Right ventricle myocardium superior (tissue), 1 donor: ENCODE data around the gene CHD5. TPM values are rescaled to one million over a fixed set of nuclear protein-coding genes. Genes with fewer than 3 reads are reported as not detected.

Source experiments
- ATAC-seq: fragments of 200-7000 bp; cut with Tn5 transposase; one replicate; pipeline ENCODE4 v1.9.1; 2020; ENCODE audit warnings: mild to moderate bottlenecking; ENCODE audit not compliant: poor library complexity
- DNase-seq: peaks from one replicate; pipeline ENCODE4 v3.0.0-alpha.2; 2020
- intact Hi-C: fragments of 100-400 bp; cut with DNase I; formaldehyde crosslinking; loops from one replicate; pipeline ENCODE4 v1.11.2; 2022
- total RNA-seq: library from RNA; stranded (reverse); fragmentation: NEBNext Ultra II Directional; extraction: Animal tissue kit (Norgen Biotek cat#: 25700); gene quantifications from one replicate; pipeline ENCODE4 v1.2.1, GENCODE V29; 2021
- donor health status: DM: no; HTN: yes; CAD: no; lungs with severe emphysema.

The CHD5 gene
- total RNA-seq, 1 donor from 2014 or later: not detected

DNA sequence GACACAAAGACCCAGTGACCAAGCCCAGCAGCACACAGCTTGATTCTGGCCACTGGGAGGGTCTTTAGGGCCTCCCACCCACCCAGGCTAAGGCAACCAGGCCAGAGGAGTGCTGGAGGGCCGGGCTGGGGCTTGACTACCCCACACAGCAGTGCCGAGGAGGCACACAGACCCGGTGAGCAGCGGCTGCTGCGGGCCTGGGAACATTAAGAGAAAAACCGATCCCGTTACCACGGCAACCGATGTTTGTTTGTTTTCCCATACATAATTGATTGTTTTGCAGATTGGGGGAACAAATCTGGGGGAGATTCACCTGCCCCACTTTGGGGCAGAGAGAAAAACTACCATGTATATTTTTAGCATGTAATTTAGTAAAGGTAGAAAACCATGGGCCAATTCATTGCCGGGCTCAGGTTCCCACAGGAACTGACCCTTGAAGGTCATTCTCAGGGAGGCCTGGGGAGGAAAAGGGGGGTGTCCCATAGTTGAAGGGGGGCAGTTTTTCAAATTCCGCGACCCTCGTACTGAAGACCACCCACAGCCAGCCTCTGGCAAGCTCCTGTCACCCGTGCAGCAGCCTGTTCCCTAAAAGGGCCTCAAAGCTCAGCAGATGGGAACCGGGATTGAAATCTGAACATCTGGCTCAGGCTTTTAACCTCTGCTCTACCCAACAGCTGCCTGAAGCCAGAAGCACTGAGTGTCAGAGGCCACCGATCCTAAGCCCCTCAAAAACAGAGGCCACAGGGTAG, 35.3 kb downstream of the CHD5 start:
- DNase-seq (no peak), ATAC-seq (no peak)

DNA sequence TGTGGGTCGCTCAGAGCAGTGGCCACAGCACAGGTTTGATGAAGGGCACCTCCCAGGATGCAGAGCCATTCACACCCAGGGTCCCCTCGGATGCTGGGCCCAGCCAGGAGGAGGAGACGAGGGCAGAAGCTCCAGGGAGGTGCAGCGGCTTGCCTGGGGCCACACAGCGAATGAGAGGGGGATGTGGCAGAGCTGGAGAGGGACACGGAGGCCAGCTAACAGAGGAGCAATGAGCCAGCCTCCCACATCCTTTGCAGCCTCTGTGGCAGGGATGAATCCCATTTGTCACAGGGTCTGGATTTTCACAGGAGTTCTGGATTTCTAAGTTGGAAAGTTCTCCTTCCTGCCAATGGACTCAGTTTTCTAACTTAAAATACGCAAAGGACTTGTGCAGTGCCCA, 35.9 kb downstream of the CHD5 start:
- intact Hi-C loops: no loop called here
- ATAC-seq: no peak
- DNase-seq: no peak

More for the DNA sequence above, 35.3 kb downstream of the CHD5 start:
- intact Hi-C loops: no loop called here

DNA sequence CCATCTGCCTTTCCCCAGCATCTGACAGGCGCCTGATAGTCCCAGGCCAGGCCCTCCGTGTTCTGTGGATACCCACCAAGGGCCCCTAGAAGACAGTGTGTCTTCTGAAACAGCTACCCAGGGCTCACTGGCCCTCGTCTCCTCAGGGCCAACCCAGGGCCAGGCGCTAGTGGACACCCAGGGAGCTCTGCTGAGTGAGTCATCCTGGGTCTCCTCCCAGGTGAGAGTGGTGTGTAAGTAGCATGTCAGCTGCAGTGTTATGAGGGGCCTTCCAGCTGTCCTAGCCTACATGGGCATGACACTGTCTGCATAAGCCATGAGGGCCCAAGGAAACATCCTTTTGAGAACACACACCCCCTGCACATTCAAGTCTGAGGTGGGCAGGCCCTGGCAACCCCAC, 36.7 kb downstream of the CHD5 start:
- DNase-seq: no peak
- intact Hi-C loops: no loop called here
- no peak for ATAC-seq

DNA sequence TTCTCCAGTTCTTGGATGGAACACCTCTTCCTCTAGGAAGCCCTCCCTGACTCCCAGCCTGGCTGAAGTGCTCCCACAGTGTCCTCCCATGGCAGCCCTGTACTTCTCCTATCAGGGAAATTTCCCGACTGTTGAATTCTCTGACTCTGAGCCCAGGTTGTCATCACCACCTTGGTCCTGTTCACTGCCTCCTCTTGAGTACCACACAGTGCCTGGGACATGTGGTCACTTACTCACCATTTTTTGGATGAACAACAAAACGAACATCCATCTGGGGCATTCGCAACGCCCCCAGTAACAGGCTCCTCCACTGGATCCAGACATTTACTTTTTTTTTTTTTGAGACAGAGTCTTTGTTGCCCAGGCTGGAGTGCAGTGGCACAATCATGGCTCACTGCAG, 37.4 kb downstream of the CHD5 start:
- ATAC-seq (no peak), DNase-seq (no peak)
- intact Hi-C loops: no loop called here

DNA sequence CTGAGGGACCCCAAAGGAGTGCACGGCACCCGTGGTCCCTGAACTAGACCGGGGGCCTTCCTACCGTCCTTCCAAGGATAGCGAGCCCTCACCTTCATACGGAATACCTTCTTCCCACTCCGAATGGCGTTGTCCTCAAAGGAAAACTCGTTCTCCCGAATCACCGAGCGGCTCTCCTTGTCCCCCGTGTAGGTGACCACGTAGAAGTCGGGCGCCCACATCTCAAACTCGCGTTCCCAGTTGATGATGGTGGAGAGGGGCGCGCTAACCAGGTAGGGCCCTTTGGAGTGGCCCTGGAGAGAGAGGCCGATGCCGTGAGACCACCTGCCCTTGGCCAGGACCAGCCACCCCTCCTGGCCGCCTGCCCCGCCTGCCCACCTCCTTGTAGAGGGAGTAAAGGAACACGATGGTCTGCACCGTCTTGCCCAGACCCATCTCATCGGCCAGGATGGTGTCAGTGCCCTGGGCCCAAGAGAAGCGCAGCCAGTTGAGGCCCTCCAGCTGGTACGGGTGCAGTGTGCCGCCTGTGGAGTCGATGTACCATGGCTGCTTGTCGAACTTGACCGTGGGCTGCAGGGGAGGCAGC, 38.0 kb downstream of the CHD5 start:
- intact Hi-C loops: no loop called here
- DNase-seq: no peak
- ATAC-seq: no peak

DNA sequence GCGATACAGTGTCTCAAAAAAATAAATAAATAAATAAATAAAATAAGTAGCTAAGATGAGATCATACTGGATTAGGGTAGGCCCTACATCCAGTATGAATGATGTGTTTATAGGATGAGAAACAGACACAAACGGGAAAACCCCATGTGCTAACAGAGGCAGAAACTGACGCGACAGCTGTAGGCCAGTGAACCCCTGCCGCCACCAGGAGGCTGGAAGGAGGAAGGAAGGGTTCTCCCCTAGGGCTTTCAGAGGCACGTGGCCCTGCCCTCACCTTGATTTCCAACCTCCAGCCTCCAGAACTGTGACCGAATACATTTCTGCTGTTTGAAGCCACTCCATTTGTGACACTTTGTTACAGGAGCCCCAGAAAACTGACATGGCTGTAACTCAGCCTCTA, 38.5 kb downstream of the CHD5 start:
- DNase-seq: peak; percentile 25
- intact Hi-C loops: no loop called here
- no peak for ATAC-seq

DNA sequence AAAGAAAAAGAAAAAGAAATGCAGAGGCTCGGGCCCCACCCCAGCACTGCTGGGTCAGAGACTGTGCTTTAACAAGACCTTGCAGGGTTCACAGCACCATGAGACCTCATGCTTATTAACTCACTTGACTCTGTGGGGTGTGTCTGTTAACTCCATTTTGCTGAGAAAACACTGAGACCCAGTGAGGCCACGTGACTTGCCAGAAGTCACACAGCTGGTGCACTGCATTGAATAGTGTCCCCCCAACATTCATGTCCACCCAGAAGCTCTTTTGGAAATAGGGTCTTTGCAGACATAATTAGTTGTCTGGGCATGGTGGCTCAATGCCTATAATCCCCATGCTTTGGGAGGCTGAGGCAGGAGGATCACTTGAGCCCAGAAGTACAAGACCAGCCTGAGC, 39.7 kb downstream of the CHD5 start:
- DNase-seq: peak; percentile 14
- intact Hi-C loops: no loop called here
- ATAC-seq: no peak

DNA sequence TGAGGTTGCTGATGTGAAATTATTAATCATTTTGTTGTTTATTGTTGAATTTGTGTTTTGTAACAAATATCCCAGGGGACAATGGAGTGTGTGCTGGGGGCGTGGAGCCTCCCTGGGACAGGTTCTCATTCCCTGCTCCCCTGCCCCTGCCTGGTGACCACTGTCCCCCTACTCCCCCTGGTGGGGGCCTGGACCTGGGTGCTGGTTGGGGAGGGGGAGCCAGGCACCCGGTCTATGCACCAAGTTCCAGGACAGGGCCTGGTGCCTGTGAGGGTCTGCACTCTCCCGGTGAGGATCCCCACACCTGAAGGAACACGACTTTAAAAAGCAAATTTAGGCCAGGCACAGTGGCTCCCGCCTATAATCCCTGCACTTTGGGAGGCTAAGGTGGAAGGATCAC, 42.4 kb downstream of the CHD5 start:
- DNase-seq (peak; percentile 19), ATAC-seq (no peak)
- intact Hi-C loops: no loop called here

DNA sequence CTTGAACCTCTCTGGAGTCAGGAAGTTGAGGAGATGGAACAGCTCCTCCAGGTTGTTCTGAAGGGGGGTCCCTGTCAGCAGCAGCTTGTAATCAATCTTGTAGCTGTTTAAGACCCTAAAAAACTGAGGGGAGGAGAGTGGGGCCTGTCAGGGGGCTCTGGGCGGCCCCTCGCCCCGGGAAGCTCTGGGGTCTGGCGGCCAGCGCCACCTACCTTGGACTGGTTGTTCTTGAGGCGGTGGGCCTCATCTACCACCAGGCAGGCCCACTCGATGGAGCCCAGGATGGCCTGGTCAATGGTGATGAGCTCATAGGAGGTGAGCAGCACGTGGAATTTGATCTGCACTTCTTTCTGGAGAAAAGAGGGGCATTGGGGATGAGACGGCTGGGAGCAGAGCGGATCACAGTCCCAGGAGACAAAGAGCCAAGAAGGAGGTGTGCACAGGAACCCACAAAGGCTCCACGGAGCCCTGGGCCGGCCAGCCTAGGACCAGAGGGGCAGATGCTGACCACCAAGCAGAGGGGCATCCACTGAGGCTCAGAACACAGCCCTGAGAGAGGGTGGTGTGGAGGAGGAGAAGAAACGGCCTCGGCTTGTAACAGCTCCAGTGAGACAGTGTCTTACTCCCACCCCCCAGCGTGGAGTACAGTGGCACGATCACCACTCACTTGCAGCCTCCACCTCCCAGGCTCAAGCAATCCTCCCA, 43.5 kb downstream of the CHD5 start:
- peak; percentile 28 for DNase-seq

DNA sequence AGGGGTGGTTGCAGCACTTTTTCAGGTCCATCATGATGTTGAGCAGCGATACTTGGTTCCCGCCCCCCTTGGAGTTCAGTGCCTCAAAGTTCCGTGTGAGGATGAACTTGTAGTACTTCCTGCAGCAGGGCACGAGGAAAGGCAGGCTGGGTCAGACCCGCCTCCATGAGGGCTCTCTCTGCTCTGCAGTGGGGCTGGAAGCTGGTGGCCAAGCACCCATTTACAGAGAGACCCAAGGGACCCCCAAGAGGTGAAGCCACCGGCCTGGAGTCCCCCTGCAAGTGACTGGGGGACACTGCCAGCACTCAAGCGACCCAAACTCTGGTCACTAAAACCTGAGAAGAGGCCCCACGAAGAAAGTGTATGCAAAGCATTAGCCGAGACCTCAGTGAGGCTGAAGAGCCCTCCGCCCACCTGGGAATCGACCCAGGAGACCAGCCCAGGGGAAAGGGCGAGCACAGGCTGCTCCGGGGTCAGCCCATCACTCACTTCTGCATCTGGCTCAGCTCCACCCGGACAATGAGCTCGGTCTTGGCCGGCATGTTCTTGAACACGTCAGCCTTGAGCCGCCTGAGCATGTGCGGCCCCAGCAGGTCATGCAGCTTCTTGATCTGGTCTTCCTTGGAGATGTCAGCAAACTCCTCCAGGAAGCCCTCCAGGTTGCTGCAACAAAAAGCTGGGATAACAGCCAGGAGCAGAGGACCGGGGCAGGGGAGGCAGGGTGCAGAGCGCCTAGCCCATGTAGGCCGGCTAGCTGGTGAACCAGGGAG, 45.2 kb downstream of the CHD5 start:
- intact Hi-C loops: no loop called here
- DNase-seq (peak; percentile 19), ATAC-seq (no peak)

More for the DNA sequence above, 43.5 kb downstream of the CHD5 start:
- intact Hi-C loops: no loop called here
- ATAC-seq: no peak

DNA sequence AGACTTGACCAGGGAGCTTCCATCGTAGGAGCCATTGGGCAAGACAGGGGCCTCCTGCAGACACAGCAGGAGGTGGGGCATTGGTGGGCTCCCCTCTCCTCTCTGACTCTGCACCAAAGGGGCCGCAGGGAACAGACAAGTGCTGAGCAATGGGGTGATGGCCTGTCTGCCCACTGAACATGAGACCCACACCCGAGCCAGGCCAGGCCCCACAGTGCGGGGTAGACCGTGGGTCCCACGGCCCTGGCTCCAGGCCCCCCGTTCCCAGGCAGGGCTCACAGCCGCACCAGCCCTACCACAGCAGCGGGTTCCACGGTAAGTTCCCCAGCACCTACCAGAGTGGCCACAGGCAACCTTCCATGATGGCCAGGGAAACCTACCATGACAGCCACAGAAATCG, 45.9 kb downstream of the CHD5 start:
- intact Hi-C loops: no loop called here
- DNase-seq: peak; percentile 15
- ATAC-seq: no peak

DNA sequence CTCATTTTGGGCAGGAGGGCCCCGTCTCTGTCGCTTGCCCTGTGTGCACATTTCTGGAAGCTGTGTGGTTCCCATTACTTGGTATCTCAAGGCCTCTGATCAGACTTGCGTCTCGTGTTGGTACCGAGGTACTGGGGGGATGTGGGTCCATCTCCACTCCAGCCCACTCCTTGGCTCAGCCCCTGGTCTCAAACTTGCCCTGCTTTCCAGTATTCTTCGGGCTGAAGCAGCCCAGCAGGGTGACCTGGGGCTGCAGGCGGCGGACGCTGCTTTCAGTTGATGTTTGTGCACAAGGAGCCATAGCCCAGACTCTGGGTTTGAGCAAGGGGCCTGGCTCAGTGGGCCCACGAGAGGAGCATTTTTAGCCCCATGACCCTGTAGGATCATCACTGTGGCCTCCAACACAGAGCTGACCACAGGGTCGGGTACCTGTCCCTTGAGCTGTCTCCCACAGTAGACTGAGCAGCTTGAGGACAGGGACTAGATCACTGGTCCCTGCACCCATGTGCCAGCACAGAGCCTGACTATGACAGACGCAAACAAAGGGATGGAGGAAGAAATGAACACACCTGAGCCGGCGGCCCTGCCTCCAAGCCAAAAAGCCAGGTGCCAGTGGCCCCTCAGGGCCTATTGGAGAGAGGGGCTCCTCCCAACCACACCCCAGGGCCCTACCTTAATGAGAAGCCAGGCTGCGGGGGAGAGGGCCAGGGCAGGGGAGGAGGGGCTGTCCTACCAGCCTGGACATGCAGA, 46.8 kb downstream of the CHD5 start:
- no peak for ATAC-seq
- peak; percentile 10 for DNase-seq
- intact Hi-C loops: no loop called here

DNA sequence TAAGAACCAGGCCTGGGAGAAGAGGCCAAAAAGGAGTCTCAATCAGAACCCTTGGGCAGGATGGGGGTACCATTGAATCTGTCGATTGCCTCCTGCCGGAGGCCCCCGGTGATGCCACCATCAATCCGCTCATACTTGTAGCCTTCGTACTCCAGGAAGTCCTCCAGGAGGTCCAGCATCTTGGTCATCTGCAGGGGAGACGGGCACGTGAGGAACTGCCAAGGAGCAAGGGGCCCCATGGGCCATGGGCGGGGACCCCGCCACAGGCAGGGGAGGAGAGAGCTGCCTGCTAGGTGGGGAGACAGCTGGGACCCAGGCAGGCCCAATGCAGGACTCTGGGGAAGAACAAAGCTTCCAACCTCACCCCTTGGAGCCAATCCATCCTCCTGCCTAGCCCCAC, 48.6 kb downstream of the CHD5 start:
- intact Hi-C loops: no loop called here
- DNase-seq: peak; percentile 6
- no peak for ATAC-seq

DNA sequence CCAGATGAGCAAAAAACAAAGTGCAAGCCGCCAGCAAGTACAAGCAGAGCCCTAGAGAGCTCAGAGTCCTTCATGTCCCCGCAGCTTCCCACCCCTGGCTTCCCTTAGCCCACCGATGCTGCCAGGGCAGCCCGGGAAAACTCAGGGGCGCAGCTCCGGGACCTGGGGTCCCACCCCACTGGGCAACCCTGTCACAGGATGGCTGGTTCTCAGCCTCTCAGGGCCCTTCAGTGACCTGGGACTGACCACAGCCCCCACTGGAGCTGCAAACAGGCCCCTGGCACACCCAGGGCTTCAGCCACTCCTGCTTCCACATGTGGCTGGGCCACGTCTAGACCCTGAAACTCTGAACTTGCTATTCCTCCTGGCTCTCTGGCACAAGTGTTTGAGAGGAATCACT, 49.5 kb downstream of the CHD5 start:
- DNase-seq (peak; percentile 19), ATAC-seq (no peak)

DNA sequence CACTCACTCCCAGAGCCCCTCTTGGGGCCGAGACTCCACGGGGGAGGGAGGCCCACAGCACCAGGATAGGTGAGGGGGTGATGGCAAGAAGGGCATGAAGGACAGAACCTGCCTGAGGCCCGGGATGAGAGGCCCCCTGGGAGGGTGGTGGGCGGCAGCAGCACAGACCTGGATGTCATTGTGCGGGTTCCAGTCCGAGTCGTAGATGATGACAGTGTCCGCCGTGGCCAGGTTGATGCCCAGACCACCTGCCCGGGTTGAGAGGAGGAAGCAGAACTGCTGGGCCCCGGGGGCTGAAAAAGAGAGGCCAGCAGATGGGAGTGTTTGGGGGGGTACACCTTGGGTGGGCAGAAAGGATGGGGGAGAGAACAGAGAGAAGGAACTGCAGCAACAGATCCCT, 50.1 kb downstream of the CHD5 start:
- intact Hi-C loops: no loop called here

More for the DNA sequence above, 49.5 kb downstream of the CHD5 start:
- intact Hi-C loops: no loop called here

DNA sequence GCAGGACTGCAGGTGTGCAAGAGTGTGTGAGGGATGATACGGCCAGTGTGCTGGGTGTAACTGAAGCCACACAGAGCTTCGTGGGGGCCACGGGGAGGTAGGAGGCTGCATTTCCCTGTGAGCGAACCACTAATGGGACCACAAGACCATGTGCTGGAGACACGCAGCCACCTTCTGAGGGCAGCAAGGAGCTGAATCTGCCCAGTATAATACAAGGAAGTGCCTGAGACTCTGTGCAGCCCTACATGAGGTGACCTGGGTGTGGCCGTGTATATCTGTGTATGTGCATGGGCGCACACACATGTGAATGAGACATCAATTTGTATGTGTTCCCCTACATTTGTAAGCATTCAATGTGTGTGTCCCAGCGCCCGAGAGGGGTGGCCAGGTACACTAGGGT, 50.8 kb downstream of the CHD5 start:
- DNase-seq (no peak), ATAC-seq (no peak)
- intact Hi-C loops: no loop called here

More for the DNA sequence above, 50.1 kb downstream of the CHD5 start:
- DNase-seq (peak; percentile 26), ATAC-seq (no peak)

DNA sequence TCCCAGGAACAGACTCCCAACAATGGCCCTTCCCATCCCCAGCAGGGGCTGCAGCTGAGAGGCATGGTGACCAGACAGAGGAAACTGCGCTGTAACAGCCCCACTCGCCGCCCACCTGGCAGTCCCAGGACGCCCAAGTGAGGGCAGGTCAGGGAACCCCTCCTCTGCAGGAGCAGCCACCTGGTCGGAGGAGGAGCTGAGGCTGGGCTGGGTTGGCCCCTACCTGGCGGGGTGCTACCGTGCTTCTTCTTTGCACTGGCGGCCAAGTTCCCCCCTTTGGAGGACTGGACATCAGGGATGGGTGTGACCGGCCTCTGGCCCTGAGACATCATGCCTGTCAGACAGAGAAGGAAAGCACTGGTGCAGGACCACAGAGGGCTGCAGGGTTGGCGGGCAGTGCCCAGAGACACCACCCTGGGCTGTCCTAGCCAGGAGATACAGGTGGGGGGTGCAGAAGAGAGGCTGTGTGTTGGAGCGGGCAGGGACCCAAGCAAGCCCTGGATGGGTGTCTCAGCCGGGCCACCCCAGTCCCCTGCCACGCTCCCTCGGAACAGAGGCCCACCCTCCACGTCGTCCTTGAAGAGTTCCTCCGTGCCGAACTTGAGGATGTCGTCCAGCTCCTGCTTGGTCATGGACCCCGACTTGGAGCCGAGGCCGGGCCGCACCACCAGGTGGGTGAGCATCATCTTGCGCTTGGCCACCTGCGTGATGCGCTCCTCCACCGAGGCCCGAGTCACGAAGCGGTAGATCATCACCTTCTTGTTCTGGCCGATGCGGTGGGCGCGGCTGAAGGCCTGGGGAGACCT, 51.6 kb downstream of the CHD5 start:
- DNase-seq (peak; percentile 38), ATAC-seq (no peak)
- intact Hi-C loops: no loop called here
